ENCODE results near the gene POLA2. TPM values are rescaled to one million over a fixed set of nuclear protein-coding genes. Genes with fewer than 3 reads are reported as not detected.

POLA2 gene
- total RNA-seq, 1 experiment from 2014 or later, result 39.0 TPM

- in situ Hi-C loops (cut with HindIII; ENCODE audit: low pct_unique_long_range_greater_than_20kb, low sequenced_read_pairs), result no loop called here
- ATAC-seq, result no peak
- Histone ChIP-seq H3K4me3 (ENCODE audit: low read depth in 2 of 2, low read length in 2 of 2) (no peak overlapping the region), H3K27me3 (ENCODE audit: control insufficient read depth, insufficient read depth, low read length) (no peaks in the 10 kb centered on the region), H3K9me3 (ENCODE audit: control insufficient read depth, insufficient read depth, low read depth, low read length) (no peaks in the 10 kb centered on the region), H3K36me3 (ENCODE audit: control insufficient read depth, insufficient read depth, low read length) (no peaks in the 10 kb centered on the region), H3K27ac (ENCODE audit: low read length) (no peak overlapping the region), H3K4me1 (ENCODE audit: control insufficient read depth, insufficient read depth, low read length) (peaks cover 7% of the 10 kb centered on the region)
- ChIA-PET CTCF (no interaction called here), POLR2A (no interaction called here)
- BruUV-seq (replicated peaks), result no TSS peak
- TF ChIP-seq REST (IDR thresholded peaks at IDR 0.05; ENCODE audit: insufficient read depth in 1 of 2, low read depth in 2 of 2, low read length in 1 of 2), result no peak
- no peak for TF ChIP-seq SIN3A (IDR thresholded peaks at IDR 0.05; ENCODE audit: borderline replicate concordance, insufficient read depth, low read depth, low read length)
- TF ChIP-seq POLR2AphosphoS5 (IDR thresholded peaks at IDR 0.05; ENCODE audit: low read depth, low read length), result no peak
- no peak for TF ChIP-seq TCF7L2 (IDR thresholded peaks at IDR 0.05; ENCODE audit: low read depth, low read length)
- TF ChIP-seq, protein P1, sequence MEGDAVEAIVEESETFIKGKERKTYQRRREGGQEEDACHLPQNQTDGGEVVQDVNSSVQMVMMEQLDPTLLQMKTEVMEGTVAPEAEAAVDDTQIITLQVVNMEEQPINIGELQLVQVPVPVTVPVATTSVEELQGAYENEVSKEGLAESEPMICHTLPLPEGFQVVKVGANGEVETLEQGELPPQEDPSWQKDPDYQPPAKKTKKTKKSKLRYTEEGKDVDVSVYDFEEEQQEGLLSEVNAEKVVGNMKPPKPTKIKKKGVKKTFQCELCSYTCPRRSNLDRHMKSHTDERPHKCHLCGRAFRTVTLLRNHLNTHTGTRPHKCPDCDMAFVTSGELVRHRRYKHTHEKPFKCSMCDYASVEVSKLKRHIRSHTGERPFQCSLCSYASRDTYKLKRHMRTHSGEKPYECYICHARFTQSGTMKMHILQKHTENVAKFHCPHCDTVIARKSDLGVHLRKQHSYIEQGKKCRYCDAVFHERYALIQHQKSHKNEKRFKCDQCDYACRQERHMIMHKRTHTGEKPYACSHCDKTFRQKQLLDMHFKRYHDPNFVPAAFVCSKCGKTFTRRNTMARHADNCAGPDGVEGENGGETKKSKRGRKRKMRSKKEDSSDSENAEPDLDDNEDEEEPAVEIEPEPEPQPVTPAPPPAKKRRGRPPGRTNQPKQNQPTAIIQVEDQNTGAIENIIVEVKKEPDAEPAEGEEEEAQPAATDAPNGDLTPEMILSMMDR (IDR thresholded peaks at IDR 0.05), result no peak
- DNase-seq (ENCODE audit: low read depth, low spot score), result no peak
- intact Hi-C loops (cut with micrococcal nuclease; ENCODE audit: unreplicated experiment), result loop anchor here (10.0 kb wide), 1 partner anchor 92 kb away; the partner anchor contains the start of gene CDC42EP2
These were observed 38.8 kb upstream of the POLA2 start for GRCh38 chr11:65223011-65223410.

DNA sequence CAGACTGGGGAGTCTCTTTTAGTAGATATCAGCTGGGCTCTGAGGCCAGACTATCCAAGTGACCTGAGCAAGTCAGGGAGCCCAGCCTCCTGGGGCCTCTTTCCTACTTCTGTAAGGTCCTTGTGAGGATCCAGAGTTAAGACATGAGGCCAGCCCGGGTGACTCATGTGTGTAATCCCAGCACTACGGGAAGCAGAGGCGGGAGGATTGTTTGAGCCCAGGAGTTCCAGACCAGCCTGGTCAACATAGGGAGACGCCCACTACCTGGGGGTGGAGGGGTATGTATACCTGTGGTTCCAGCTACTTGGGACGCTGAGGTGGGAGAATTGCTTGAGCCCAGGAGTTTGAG is 36.9 kb upstream of the POLA2 start:
- POLR2A ChIA-PET, result no interaction called here
- Histone ChIP-seq H3K4me3 (ENCODE audit: low read depth in 2 of 2, low read length in 2 of 2) (peak overlapping the region in 1 of 2 experiments; percentile 61; a peak in 1 of 4 replicates), H3K27ac (ENCODE audit: low read length) (no peak overlapping the region), H3K36me3 (ENCODE audit: control insufficient read depth, insufficient read depth, low read length) (no peaks in the 10 kb centered on the region), H3K9me3 (ENCODE audit: control insufficient read depth, insufficient read depth, low read depth, low read length) (no peaks in the 10 kb centered on the region), H3K27me3 (ENCODE audit: control insufficient read depth, insufficient read depth, low read length) (no peaks in the 10 kb centered on the region), H3K4me1 (ENCODE audit: control insufficient read depth, insufficient read depth, low read length) (peaks cover 7% of the 10 kb centered on the region)
- TF ChIP-seq REST (IDR thresholded peaks at IDR 0.05; ENCODE audit: insufficient read depth in 1 of 2, low read depth in 2 of 2, low read length in 1 of 2) (no peak), TCF7L2 (IDR thresholded peaks at IDR 0.05; ENCODE audit: low read depth, low read length) (no peak), SIN3A (IDR thresholded peaks at IDR 0.05; ENCODE audit: borderline replicate concordance, insufficient read depth, low read depth, low read length) (no peak), POLR2AphosphoS5 (IDR thresholded peaks at IDR 0.05; ENCODE audit: low read depth, low read length) (no peak)
- TF ChIP-seq, protein P1 (IDR thresholded peaks at IDR 0.05), result no peak
- BruUV-seq (replicated peaks), result no TSS peak
- peak; percentile 77 for ATAC-seq
- intact Hi-C loops (cut with micrococcal nuclease; ENCODE audit: unreplicated experiment) (loop anchor here (1.0 to 10.0 kb wide), 2 partner anchors 25 to 90 kb away; partner anchors contain the start of gene CDC42EP2), in situ Hi-C loops (cut with HindIII; ENCODE audit: low pct_unique_long_range_greater_than_20kb, low sequenced_read_pairs) (no loop called here)
- CTCF ChIA-PET, result interaction anchor here (0.6 to 2.0 kb wide), 7 partner anchors 24 to 106 kb away, joined by 3 to 15 read pairs (median 5); partner anchors contain the start of gene CDC42EP2
- DNase-seq (ENCODE audit: low read depth, low spot score), result no peak

All from Panc1 (cell line).